HFFc6 (cell line): ENCODE measurements around the gene GH2. TPM values are rescaled to one million over a fixed set of nuclear protein-coding genes. Genes with fewer than 3 reads are reported as not detected.
A peak's percentile ranks its signal among the peaks of the same experiment; 100 is the strongest.

Source experiments
- DNase-seq: peaks from one replicate; pipeline ENCODE4 v3.0.0-alpha.2; 2018
- H3K27ac Mint-ChIP-seq: 2 replicates; pipeline ENCODE4 v1.8.0; 2020; ENCODE audit warnings: mild to moderate bottlenecking, mixed read lengths
- H3K27me3 Mint-ChIP-seq: 2 replicates; pipeline ENCODE4 v1.8.0; 2021; ENCODE audit warnings: mild to moderate bottlenecking, moderate library complexity, mixed read lengths; ENCODE audit not compliant: insufficient read depth
- H3K36me3 Mint-ChIP-seq: 2 replicates; pipeline ENCODE4 v1.8.0; 2021; ENCODE audit warnings: low read depth, mixed read lengths
- H3K4me1 Mint-ChIP-seq: 2 replicates; pipeline ENCODE4 v1.8.0; 2020; ENCODE audit warnings: low read depth, mixed read lengths
- H3K4me3 Mint-ChIP-seq: 2 replicates; pipeline ENCODE4 v1.8.0; 2020; ENCODE audit warnings: mild to moderate bottlenecking, moderate library complexity, mixed read lengths
- H3K9me3 Mint-ChIP-seq: 2 replicates; pipeline ENCODE4 v1.8.0; 2020; ENCODE audit warnings: mild to moderate bottlenecking, mixed read lengths
- CTCF ChIP-seq: fragments of 200-600 bp; sonication (generic); IDR thresholded peaks from 2 replicates; pipeline ENCODE4 v1.5.0; 2021; ENCODE audit warnings: antibody characterized with exemption, mild to moderate bottlenecking
- total RNA-seq, 6 experiments: library from RNA; stranded (reverse); fragmentation: NEBNext Ultra II Directional; extraction: Animal tissue kit (Norgen Biotek cat#: 25700); gene quantifications; 2 replicates in 1 of 6; 3 replicates in 5 of 6; pipeline ENCODE4 v1.2.3, GENCODE V29; 2021

The GH2 gene
- total RNA-seq, 6 experiments from 2014 or later = not detected

GRCh38 chr17:63831505-63831904 lies 50.2 kb downstream of the GH2 start:
- H3K9me3 Mint-ChIP-seq = no peaks in the 10 kb centered on the region
- no peak for DNase-seq
- no peak overlapping the region for H3K27ac Mint-ChIP-seq
- no peak overlapping the region for H3K4me3 Mint-ChIP-seq
- peaks cover 27% of the 10 kb centered on the region for H3K4me1 Mint-ChIP-seq
- TF ChIP-seq CTCF = no peak
- peaks cover 37% of the 10 kb centered on the region for H3K36me3 Mint-ChIP-seq
- peaks cover 8% of the 10 kb centered on the region for H3K27me3 Mint-ChIP-seq

- H3K4me3 Mint-ChIP-seq = no peak overlapping the region
- peaks cover 8% of the 10 kb centered on the region for H3K27me3 Mint-ChIP-seq
- H3K4me1 Mint-ChIP-seq = peaks cover 31% of the 10 kb centered on the region
- no peak for TF ChIP-seq CTCF
- H3K27ac Mint-ChIP-seq = no peak overlapping the region
- H3K36me3 Mint-ChIP-seq = peaks cover 41% of the 10 kb centered on the region
- no peaks in the 10 kb centered on the region for H3K9me3 Mint-ChIP-seq
- no peak for DNase-seq
Observed at GRCh38 chr17:63830904-63831491, 50.7 kb downstream of the GH2 start.

GRCh38 chr17:63830278-63830677 lies 51.5 kb downstream of the GH2 start:
- Mint-ChIP-seq H3K27me3 (peaks cover 9% of the 10 kb centered on the region), H3K36me3 (peaks cover 48% of the 10 kb centered on the region), H3K9me3 (no peaks in the 10 kb centered on the region), H3K4me3 (no peak overlapping the region), H3K4me1 (peaks cover 39% of the 10 kb centered on the region), H3K27ac (peak overlapping the region; percentile 26; the same call in 1 of the 2 replicates)
- no peak for TF ChIP-seq CTCF
- no peak for DNase-seq

Other genes with a start within 250 kb of the GH2 start
- gene LIMD2, start 181.8 kb downstream of the GH2 start, total RNA-seq = 1 to 10 TPM; 1.7 to 5.8 (median 4.1) TPM
- 10 to 100 TPM; 18.2 to 24.1 (median 21.6) TPM for gene STRADA, start 140.1 kb downstream of the GH2 start, total RNA-seq
- gene CCDC47, start 108.3 kb downstream of the GH2 start, total RNA-seq = 10 to 100 TPM; 70.5 to 83.2 (median 74.8) TPM
- gene DDX42, start 107.8 kb downstream of the GH2 start, total RNA-seq = 10 to 100 TPM; 76.2 to 88.4 (median 80.2) TPM
- gene PSMC5, start 54.5 kb downstream of the GH2 start, total RNA-seq = 100 to 1,000 TPM; 156 to 206 (median 179) TPM
- gene FTSJ3, start 54.3 kb downstream of the GH2 start, total RNA-seq = 10 to 100 TPM; 43.2 to 55.1 (median 47.5) TPM
- gene SMARCD2, start 39.3 kb downstream of the GH2 start, total RNA-seq = 10 to 100 TPM; 45.9 to 53.5 (median 48.7) TPM
- gene CSH2, start 8.3 kb downstream of the GH2 start, total RNA-seq = not detected
- not detected for gene CSH1, start 14.6 kb upstream of the GH2 start, total RNA-seq
- not detected for gene CSHL1, start 29.3 kb upstream of the GH2 start, total RNA-seq
- gene GH1, start 36.9 kb upstream of the GH2 start, total RNA-seq = not detected
- gene CD79B, start 50.4 kb upstream of the GH2 start, total RNA-seq = under 1 TPM in 5 of 6 experiments, not detected in 1; 0.26 to 0.76 (median 0.34) TPM
- not detected for gene SCN4A, start 91.0 kb upstream of the GH2 start, total RNA-seq
- under 1 TPM in 3 of 6 experiments, not detected in 3; 0.17 to 0.27 (median 0.19) TPM for gene PRR29, start 116.4 kb upstream of the GH2 start, total RNA-seq
- 1 to 10 TPM in 4 of 6 experiments, under 1 TPM in 2; 0.91 to 2.5 (median 1.3) TPM for gene ICAM2, start 138.7 kb upstream of the GH2 start, total RNA-seq
- 10 to 100 TPM in 2 of 6 experiments, 1 to 10 TPM in 4; 6.8 to 12.8 (median 7.9) TPM for gene ERN1, start 248.2 kb upstream of the GH2 start, total RNA-seq